ENCODE results near the gene RAB29.

Gene RAB29

GRCh38 chr1:205792481-205792881 lies 17.2 kb upstream of the RAB29 start:
- no peak for TF ChIP-seq REST (IDR thresholded peaks at IDR 0.05; ENCODE audit: insufficient replicate concordance, low read depth)
- TF ChIP-seq GABPA (IDR thresholded peaks at IDR 0.05; ENCODE audit: low read depth), result no peak
- TF ChIP-seq POLR2AphosphoS5 (IDR thresholded peaks at IDR 0.05; ENCODE audit: low read depth), result no peak
- TF ChIP-seq, protein P1, sequence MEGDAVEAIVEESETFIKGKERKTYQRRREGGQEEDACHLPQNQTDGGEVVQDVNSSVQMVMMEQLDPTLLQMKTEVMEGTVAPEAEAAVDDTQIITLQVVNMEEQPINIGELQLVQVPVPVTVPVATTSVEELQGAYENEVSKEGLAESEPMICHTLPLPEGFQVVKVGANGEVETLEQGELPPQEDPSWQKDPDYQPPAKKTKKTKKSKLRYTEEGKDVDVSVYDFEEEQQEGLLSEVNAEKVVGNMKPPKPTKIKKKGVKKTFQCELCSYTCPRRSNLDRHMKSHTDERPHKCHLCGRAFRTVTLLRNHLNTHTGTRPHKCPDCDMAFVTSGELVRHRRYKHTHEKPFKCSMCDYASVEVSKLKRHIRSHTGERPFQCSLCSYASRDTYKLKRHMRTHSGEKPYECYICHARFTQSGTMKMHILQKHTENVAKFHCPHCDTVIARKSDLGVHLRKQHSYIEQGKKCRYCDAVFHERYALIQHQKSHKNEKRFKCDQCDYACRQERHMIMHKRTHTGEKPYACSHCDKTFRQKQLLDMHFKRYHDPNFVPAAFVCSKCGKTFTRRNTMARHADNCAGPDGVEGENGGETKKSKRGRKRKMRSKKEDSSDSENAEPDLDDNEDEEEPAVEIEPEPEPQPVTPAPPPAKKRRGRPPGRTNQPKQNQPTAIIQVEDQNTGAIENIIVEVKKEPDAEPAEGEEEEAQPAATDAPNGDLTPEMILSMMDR (IDR thresholded peaks at IDR 0.05; ENCODE audit: insufficient read depth, low read length), result no peak
- TF ChIP-seq SPI1 (IDR thresholded peaks at IDR 0.05; ENCODE audit: borderline replicate concordance, low read depth), result no peak
- Histone ChIP-seq H3K27ac (replicated peaks) (no peak overlapping the region), H3K27me3 (ENCODE audit: insufficient read depth, poor library complexity, severe bottlenecking) (no peaks in the 10 kb centered on the region), H3K4me3 (replicated peaks; ENCODE audit: insufficient read depth, low read length) (no peak overlapping the region)
- no peak for DNase-seq (ENCODE audit: low read depth in 1 of 2, low spot score in 1 of 2)

DNA sequence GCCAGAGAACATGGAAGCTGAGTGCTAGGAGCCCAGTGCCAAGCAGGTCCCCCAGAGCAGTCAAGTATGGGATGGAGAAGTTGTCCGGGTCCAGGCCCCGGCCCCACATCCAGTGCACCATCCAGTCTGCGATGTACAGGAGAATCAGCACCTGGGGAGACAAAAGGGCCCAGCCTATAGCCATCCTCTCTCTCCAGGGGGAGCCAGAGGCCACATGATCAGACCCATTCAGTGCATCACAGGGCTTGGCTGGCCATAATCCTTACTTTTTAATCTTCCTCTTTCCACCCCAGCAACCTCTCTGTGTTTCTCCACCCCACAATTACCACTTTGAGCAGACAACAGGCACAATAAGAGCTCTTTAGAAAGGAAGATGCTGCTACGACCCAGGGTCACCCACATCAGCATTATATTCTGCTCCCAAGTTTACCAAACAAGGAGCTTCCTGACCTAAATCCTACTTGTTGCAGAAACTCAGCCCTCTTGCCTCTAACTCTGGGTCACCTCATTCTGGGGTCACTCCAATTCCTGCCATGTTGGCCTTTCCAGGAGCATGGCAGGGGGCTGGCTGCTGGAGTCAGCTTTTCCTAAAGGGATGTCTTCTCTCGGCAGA lies 16.4 kb upstream of the RAB29 start:
- no peak for TF ChIP-seq GABPA (IDR thresholded peaks at IDR 0.05; ENCODE audit: low read depth)
- TF ChIP-seq, protein P1 (IDR thresholded peaks at IDR 0.05; ENCODE audit: insufficient read depth, low read length), result peak; percentile 78
- DNase-seq (ENCODE audit: low read depth in 1 of 2, low spot score in 1 of 2), result peak in 1 of 2 experiments; percentile 70
- no peaks in the 10 kb centered on the region for H3K27me3 ChIP-seq (ENCODE audit: insufficient read depth, poor library complexity, severe bottlenecking)
- no peak overlapping the region for H3K4me3 ChIP-seq (replicated peaks; ENCODE audit: insufficient read depth, low read length)
- H3K27ac ChIP-seq (replicated peaks), result no peak overlapping the region

DNA sequence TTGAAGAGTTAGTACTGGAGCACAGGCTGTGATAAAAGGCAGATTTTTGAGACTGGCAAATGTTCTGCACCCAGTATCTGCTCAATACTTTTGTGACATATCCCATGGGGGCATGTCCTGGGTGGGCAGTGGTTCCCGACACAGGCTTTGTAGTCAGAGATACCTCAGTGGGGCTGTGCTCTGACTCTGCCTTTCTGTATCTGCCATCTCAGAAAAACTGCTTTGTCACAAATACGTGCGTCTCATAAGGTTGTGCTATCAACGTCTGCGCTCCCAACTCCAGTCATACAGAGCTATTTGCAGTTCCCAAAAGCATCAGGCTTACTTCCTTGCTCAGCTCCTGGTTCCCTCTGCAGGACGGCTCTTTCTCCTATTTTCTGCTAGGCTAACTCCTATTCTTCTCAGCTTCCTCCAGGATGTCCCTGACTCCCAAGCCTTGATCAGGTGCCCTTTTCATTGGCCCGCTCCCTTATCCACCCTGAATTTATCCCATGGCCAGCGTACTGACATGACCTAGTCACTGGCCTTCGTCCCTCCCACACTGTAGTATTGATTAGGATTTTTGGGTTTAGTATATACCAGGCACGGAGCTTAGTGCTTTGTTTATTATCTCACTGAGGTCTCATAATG lies 12.1 kb upstream of the RAB29 start:
- Histone ChIP-seq H3K4me3 (replicated peaks; ENCODE audit: insufficient read depth, low read length) (no peak overlapping the region), H3K27me3 (ENCODE audit: insufficient read depth, poor library complexity, severe bottlenecking) (no peaks in the 10 kb centered on the region), H3K27ac (replicated peaks) (no peak overlapping the region)
- DNase-seq (ENCODE audit: low read depth in 1 of 2, low spot score in 1 of 2), result no peak
- TF ChIP-seq, protein P1 (IDR thresholded peaks at IDR 0.05; ENCODE audit: insufficient read depth, low read length), result no peak
- TF ChIP-seq POLR2AphosphoS5 (IDR thresholded peaks at IDR 0.05; ENCODE audit: low read depth) (no peak), GABPA (IDR thresholded peaks at IDR 0.05; ENCODE audit: low read depth) (no peak), REST (IDR thresholded peaks at IDR 0.05; ENCODE audit: insufficient replicate concordance, low read depth) (no peak), SPI1 (IDR thresholded peaks at IDR 0.05; ENCODE audit: borderline replicate concordance, low read depth) (no peak)
